ENCODE results near the gene XYLT1. TPM values are rescaled to one million over a fixed set of nuclear protein-coding genes. Genes with fewer than 3 reads are reported as not detected.
"Not testable (repeated sequence)": the region's sequence is repeated elsewhere in the genome, so short reads cannot be mapped to it uniquely, and the experiment has no call there.

XYLT1 gene
- polyA plus RNA-seq, 3 donors from 2014 or later, result 0.79 to 6.2 (median 3.3) TPM

DNA sequence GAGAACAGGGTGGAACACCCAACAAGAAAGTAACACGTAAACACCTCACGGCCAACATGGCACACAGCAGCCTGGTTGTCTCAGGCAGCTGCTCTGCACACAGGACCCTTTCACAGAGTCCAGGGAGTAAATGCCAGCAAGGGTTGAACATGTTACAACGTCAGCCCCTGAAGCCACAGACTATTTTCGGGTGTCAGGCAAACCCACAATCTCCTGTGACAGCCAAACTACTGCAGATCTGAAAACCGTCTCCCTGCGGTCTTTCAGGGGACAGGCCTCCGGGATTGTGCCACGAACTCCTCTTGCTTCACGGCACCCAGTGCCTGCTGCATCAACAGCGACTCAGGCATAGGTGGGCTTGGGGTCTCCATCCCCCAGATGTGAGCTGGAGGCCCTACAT lies 127.7 kb downstream of the XYLT1 start:
- H3K27ac Mint-ChIP-seq, result peak overlapping the region; percentile 92 to 100 (median 100)
- H3K36me3 Mint-ChIP-seq, result peaks cover 0 to 2% (median 0%) of the 10 kb centered on the region in 3 donors
- DNase-seq, result peak; percentile 92 to 93 (median 93)
- peak overlapping the region; percentile 86 to 92 (median 90) for H3K4me3 Mint-ChIP-seq
- H3K4me1 Mint-ChIP-seq, result peaks cover 86 to 94% of the 10 kb centered on the region in 2 donors
- peaks cover 18 to 21% (median 20%) of the 10 kb centered on the region in 3 donors for H3K27me3 Mint-ChIP-seq (ENCODE audit: low read depth in 3 of 3)
- no peaks in the 10 kb centered on the region for H3K9me3 Mint-ChIP-seq

DNA sequence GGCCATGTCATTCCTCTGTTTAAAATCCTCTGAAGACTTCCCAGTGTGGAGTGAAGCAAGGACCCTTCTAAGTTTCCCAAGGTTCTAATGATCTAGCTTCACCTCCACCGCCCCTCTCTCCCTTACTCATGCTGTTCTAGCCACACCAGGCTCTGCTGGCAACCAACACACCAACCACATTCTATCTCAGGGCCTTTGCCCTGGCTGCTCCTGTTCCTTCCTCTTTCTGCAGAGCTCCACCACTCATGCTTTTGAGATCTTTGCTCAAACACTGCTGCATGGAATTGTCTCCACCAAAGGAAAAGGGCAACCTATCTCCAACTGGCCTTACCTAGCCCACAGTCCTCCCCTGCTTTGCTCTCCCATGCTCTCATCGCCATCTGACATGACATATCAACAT lies 128.7 kb downstream of the XYLT1 start:
- no peak for DNase-seq
- Mint-ChIP-seq H3K27me3 (ENCODE audit: low read depth in 3 of 3) (peaks cover 18 to 21% (median 20%) of the 10 kb centered on the region in 3 donors), H3K9me3 (no peaks in the 10 kb centered on the region), H3K36me3 (peaks cover 0 to 3% (median 0%) of the 10 kb centered on the region in 3 donors), H3K4me3 (peak overlapping the region; percentile 86 to 92 (median 90)), H3K4me1 (peaks cover 81 to 94% of the 10 kb centered on the region in 2 donors), H3K27ac (peak overlapping the region; percentile 92 to 100 (median 100))

DNA sequence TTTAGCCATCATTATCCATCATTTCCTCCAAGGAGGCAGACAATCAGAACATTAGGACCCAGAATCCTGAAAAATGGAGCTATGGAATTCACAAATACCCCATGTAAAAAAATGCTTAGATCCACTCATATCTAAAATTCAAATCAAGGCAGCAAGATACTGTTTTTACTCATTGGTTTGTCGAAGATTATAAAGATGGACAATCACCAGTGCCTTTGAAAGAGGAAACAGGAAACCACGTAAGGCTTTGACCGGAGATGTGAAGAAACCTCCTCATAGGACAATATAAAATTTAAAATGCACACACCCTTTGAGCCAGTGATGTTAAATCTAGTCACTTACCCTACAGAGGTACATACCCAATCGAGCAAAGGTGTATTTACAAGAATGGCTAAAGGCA lies 130.0 kb downstream of the XYLT1 start:
- Mint-ChIP-seq H3K4me3 (peak overlapping the region; percentile 86 to 92 (median 90)), H3K4me1 (peaks cover 79 to 94% of the 10 kb centered on the region in 2 donors), H3K36me3 (peaks cover 0 to 3% (median 0%) of the 10 kb centered on the region in 3 donors), H3K27ac (peak overlapping the region; percentile 31 to 100 (median 100)), H3K27me3 (ENCODE audit: low read depth in 3 of 3) (peaks cover 18 to 21% (median 20%) of the 10 kb centered on the region in 3 donors), H3K9me3 (no peaks in the 10 kb centered on the region)
- DNase-seq, result no peak

DNA sequence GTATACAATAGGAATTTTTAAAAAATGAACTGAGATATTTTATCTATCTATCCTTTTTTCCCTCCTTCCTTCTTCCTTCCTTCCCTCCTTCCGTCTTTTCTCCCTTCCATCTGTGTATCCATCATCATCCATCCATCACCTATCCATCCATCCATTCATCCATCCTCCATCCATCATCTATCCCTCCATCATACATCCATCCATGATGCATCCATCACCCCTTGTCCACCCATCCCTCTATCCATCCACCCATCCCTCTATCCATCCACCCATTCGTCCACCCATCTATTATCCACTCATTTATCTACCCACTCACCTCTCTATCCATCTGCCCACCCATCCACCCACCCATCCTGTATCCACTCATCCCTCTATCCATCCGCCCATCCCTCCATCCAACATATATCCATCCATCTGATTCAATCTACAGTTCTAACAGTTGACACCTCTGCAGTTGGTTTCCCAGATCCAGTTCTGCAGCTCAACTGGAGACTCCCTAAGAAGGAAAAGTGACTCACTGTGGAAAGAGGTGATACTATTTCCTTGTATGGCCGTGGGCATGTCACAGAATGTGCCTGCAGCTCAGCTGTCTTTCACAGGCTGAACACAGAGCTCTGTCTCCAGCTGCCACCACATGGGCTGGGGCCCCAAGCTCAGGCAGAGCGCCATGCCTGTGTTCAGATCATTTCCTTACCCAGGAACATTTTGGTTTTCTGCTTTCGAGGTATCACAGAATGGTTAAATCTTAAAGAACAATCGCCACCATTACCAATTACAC lies 130.8 kb downstream of the XYLT1 start:
- H3K4me3 Mint-ChIP-seq, result peak overlapping the region in 4 of 5 donors; percentile 28 to 92 (median 87)
- H3K36me3 Mint-ChIP-seq, result peaks cover 0 to 3% (median 0%) of the 10 kb centered on the region in 3 donors
- peaks cover 18 to 21% (median 20%) of the 10 kb centered on the region in 3 donors for H3K27me3 Mint-ChIP-seq (ENCODE audit: low read depth in 3 of 3)
- H3K4me1 Mint-ChIP-seq, result peaks cover 72 to 91% of the 10 kb centered on the region in 2 donors
- H3K9me3 Mint-ChIP-seq, result no peaks in the 10 kb centered on the region
- peak overlapping the region; percentile 31 to 100 (median 100) for H3K27ac Mint-ChIP-seq
- no peak for DNase-seq

DNA sequence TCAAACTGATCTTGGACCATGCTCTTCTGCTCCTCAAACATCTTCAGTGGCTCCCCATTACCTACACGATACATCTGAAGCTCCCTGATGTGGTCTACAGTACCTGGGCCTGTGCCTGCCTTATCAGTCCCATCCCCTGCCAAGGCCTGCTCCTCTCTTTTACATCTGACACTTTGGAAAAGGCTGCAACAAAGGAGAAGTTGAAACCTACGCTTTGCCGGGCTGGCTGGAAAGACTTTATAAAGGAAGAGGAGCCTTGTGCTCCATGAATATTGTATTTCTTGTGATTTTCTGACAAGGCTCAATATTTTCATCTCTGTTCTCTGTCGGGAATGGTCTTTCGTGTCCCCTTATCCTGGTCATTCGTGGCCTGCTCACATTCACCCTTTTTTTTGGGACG lies 132.5 kb downstream of the XYLT1 start:
- Mint-ChIP-seq H3K36me3 (peaks cover 0 to 3% (median 0%) of the 10 kb centered on the region in 3 donors), H3K9me3 (no peaks in the 10 kb centered on the region), H3K4me3 (no peak overlapping the region), H3K27ac (peak overlapping the region; percentile 2 to 81 (median 57)), H3K27me3 (ENCODE audit: low read depth in 3 of 3) (peaks cover 10 to 14% (median 13%) of the 10 kb centered on the region in 3 donors), H3K4me1 (peaks cover 59 to 74% of the 10 kb centered on the region in 2 donors)
- DNase-seq, result no peak

DNA sequence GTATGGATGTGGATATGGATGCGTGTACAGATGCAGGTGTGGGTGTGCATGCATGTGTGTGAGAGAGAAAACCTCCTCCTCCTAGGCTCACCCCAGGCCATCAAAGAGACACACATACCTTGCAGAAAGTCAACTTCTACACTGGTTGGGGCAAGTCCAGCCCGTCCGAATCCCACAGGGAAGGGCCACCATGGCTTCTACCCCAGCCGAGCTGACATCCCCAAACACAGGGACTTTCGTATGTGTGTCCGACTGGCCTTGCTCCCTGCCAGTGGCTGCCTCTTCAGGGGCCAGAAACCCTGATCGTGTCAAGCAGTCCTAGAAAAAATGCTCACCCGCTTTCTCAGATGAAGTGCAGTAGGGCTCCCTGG lies 134.2 kb downstream of the XYLT1 start:
- H3K4me3 Mint-ChIP-seq, result no peak overlapping the region
- peaks cover 42 to 61% of the 10 kb centered on the region in 2 donors for H3K4me1 Mint-ChIP-seq
- DNase-seq, result no peak
- peaks cover 0 to 2% (median 2%) of the 10 kb centered on the region in 3 donors for H3K27me3 Mint-ChIP-seq (ENCODE audit: low read depth in 3 of 3)
- H3K36me3 Mint-ChIP-seq, result peaks cover 0 to 3% (median 0%) of the 10 kb centered on the region in 3 donors
- peak overlapping the region in 5 of 6 donors; percentile 15 to 78 (median 50) for H3K27ac Mint-ChIP-seq
- no peaks in the 10 kb centered on the region for H3K9me3 Mint-ChIP-seq

DNA sequence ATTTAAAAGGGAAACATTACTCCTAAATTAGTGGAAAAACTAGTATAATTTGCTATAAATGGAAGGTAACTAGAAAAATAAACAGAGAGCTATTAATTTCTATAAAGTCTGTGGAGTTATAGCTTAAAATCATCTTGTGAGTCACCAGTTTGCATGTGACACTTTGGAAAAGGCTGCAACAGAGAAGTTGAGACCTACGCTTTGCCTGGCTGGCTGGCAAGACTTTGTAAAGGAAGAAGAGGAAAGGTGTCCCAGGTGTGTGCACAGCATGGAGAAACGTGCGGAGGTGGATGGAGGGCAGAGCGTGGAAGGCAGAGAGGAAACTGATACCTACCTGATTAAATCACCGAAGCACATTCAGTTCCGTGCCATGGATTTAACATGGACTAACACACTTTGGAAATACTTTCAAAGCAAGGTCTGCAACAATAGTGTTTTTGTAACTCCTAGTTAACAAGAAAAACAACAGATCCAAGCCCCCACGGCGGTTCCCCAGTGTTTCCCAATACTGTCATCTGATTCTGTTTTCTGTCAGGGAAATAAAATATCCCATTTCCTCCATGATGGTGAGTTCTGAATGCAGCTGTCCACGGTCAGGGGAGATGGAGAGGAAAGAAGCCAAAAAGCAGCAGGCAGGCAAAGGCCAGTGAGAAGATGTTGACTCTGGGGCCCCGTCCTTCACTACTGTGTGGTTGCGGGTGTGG lies 134.8 kb downstream of the XYLT1 start:
- Mint-ChIP-seq H3K4me3 (no peak overlapping the region), H3K9me3 (no peaks in the 10 kb centered on the region), H3K27me3 (ENCODE audit: low read depth in 3 of 3) (peaks cover 0 to 2% (median 0%) of the 10 kb centered on the region in 3 donors), H3K27ac (peak overlapping the region in 5 of 6 donors; percentile 15 to 87 (median 50)), H3K4me1 (peaks cover 36 to 57% of the 10 kb centered on the region in 2 donors), H3K36me3 (peaks cover 0 to 3% (median 0%) of the 10 kb centered on the region in 3 donors)
- no peak for DNase-seq

DNA sequence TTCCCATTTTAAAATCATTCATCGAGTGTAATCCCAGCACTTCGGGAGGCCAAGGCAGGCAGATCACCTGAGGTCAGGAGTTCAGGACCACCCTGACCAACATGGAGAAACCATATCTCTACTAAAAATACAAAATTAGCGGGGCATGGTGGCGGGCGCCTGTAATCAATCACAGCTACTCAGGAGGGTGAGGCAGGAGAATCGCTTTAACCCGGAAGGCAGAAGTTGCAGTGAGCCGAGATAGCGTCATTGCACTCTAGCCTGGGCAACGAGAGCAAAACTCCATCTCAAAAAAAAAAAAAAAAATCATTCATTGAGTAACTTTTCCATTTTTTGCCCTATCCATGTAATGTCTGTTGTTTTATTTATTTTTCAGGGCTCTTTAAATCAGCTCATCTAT lies 135.4 kb downstream of the XYLT1 start:
- not testable (repeated sequence) for H3K9me3 Mint-ChIP-seq; DNase-seq; H3K36me3 Mint-ChIP-seq; H3K27me3 Mint-ChIP-seq (ENCODE audit: low read depth in 3 of 3); H3K4me3 Mint-ChIP-seq
- H3K4me1 Mint-ChIP-seq, result peaks cover 31 to 51% of the 10 kb centered on the region in 2 donors
- peak overlapping the region in 2 of 6 donors; percentile 15 to 51 for H3K27ac Mint-ChIP-seq

DNA sequence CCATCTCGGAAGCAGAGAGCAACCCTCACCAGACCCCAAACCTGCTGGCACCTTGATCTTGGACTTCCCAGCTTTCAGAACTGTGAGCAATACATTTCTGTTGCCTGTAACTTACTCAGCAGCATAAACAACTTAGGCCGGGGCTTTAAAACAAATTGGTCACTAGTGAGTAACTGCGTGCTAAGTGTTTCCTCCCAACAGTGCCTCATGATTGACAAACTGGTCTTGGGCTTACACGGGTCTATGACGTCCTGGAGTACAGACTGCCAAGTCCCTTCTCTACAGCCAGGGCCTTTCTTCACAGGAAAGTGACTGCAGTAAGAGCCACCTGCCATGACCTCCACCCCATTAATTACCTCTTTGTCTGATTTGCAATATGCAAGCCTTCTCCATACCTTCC lies 136.7 kb downstream of the XYLT1 start:
- no peak for DNase-seq
- no peak overlapping the region for H3K4me3 Mint-ChIP-seq
- H3K4me1 Mint-ChIP-seq, result peaks cover 30 to 50% of the 10 kb centered on the region in 2 donors
- peak overlapping the region in 2 of 6 donors; percentile 73 to 80 for H3K27ac Mint-ChIP-seq
- H3K27me3 Mint-ChIP-seq (ENCODE audit: low read depth in 3 of 3), result peaks cover 0 to 2% (median 0%) of the 10 kb centered on the region in 3 donors
- H3K36me3 Mint-ChIP-seq, result peaks cover 0 to 3% (median 0%) of the 10 kb centered on the region in 3 donors
- H3K9me3 Mint-ChIP-seq, result no peaks in the 10 kb centered on the region

DNA sequence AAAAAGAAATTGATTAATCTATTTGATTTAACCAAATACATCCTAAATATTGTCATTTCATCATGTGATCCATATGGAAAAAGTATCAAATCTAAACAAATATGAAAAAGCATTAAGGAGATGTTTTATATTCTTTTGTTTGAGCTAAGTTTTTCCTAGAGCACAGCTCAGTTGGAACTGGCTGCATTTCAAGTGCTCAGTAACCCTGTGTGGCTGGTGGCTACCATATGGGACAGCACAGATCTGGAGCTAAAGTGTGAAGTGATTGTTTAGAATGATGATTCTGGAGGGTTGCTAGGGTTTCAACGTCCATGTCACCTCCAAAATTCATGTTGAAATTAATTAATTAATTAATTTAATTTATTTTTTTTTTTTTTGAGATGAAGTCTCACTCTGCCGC lies 137.5 kb downstream of the XYLT1 start:
- H3K4me1 Mint-ChIP-seq, result peaks cover 34 to 52% of the 10 kb centered on the region in 2 donors
- H3K36me3 Mint-ChIP-seq, result peaks cover 0 to 3% (median 0%) of the 10 kb centered on the region in 3 donors
- peak overlapping the region in 1 of 6 donors; percentile 66 for H3K27ac Mint-ChIP-seq
- H3K27me3 Mint-ChIP-seq (ENCODE audit: low read depth in 3 of 3), result peaks cover 0 to 2% (median 0%) of the 10 kb centered on the region in 3 donors
- no peak for DNase-seq
- no peaks in the 10 kb centered on the region for H3K9me3 Mint-ChIP-seq
- no peak overlapping the region for H3K4me3 Mint-ChIP-seq

DNA sequence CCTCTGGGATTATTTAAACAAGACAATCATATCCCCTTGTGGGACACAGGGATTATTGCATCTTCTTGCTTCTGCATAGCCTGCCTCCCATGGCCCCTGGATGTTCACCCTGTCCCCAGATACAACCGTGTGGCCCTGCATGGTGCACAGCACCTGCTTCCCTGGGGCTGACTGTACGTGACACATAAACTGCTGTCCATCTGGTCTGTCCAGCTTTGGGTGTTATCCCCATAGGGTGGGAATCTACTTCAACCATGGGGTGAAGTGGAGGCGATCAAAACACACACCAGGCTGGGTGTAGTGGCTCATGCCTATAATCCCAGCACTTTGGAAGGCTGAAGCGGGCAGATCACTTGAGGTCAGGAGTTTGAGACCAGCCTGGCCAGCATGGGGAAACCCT lies 138.8 kb downstream of the XYLT1 start:
- Mint-ChIP-seq H3K36me3 (no peaks in the 10 kb centered on the region), H3K27me3 (ENCODE audit: low read depth in 3 of 3) (peaks cover 0 to 2% (median 0%) of the 10 kb centered on the region in 3 donors), H3K9me3 (no peaks in the 10 kb centered on the region), H3K27ac (peak overlapping the region in 2 of 6 donors; percentile 40 to 49), H3K4me3 (no peak overlapping the region), H3K4me1 (peaks cover 34 to 48% of the 10 kb centered on the region in 2 donors)
- no peak for DNase-seq

DNA sequence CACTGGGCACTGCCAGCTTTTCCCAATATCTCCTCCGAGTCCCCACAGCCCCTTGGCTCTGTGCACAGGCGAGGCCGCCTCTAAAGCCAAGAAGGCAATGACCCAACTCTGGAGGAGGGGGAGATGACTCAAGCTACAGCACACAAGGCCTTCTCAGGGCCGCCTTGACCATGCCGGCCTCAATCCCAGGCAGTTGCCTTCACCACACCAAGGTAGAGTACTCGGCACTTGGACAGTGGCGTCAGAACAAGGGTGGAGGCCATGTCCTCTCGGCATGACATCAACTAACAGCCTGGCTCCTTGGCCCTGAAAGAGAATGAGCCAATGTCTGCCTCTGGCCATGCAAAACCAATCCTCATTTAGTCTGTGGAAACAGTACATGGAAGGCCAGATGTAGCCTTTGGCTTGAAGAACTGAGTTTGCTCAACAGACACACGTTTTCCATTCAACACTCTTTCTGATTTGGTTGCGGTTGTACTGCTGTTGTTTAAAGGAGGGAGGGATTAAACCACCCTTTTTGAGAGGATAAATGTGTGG lies 139.6 kb downstream of the XYLT1 start:
- no peaks in the 10 kb centered on the region for H3K9me3 Mint-ChIP-seq

DNA sequence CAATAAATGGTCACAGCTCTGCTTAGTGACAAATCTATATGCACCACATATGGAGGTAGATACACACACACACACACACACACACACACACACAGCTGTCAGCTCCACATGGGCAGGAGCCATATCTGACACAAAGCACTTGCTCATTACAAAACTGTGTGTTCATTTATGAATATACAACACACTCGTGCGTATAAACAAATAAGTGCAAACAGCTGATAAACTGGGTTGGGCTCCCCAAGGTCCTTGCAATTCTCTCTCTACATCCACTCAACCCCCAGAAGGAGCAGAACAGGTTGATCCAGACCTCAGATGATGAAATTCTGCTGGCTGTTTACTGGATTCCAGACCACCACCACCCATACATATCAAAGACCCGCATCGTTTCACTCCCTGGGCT lies 140.7 kb downstream of the XYLT1 start:
- Mint-ChIP-seq H3K36me3 (peaks cover 0 to 4% (median 0%) of the 10 kb centered on the region in 3 donors), H3K27me3 (ENCODE audit: low read depth in 3 of 3) (peaks cover 0 to 2% (median 0%) of the 10 kb centered on the region in 3 donors), H3K4me1 (peaks cover 33 to 45% of the 10 kb centered on the region in 2 donors), H3K27ac (peak overlapping the region in 1 of 6 donors; percentile 54), H3K9me3 (no peaks in the 10 kb centered on the region), H3K4me3 (no peak overlapping the region)
- no peak for DNase-seq

More for the DNA sequence above, 139.6 kb downstream of the XYLT1 start:
- peaks cover 0 to under 1% (median 0%) of the 10 kb centered on the region in 3 donors for H3K36me3 Mint-ChIP-seq
- peak overlapping the region in 3 of 6 donors; percentile 30 to 49 (median 40) for H3K27ac Mint-ChIP-seq
- H3K27me3 Mint-ChIP-seq (ENCODE audit: low read depth in 3 of 3), result peaks cover 0 to 2% (median 0%) of the 10 kb centered on the region in 3 donors
- H3K4me3 Mint-ChIP-seq, result no peak overlapping the region
- DNase-seq, result no peak
- H3K4me1 Mint-ChIP-seq, result peaks cover 32 to 43% of the 10 kb centered on the region in 2 donors
